ENCODE measurements around the gene SOCS3.
"Not testable (repeated sequence)": the region's sequence is repeated elsewhere in the genome, so short reads cannot be mapped to it uniquely, and the experiment has no call there.

The SOCS3 gene

DNA sequence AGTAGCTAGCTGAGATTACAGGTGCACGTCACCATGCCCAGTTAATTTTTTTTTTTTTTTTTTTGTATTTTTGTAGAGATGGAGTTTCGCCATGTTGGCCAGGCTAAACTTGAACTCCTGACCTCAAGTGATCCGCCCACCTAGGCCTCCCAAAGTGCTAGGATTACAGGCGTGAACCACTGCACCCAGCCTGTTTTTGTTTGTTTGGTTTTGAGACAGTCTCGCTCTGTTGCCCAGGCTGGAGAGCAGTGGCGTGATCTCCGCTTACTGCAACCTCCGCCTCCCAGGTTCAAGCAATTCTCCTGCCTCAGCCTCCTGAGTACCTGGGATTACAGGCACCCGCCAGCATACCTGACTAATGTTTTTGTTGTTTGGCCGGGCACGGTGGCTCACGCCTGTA lies 28.5 kb downstream of the SOCS3 start:
- H3K4me1 ChIP-seq (ENCODE audit: control insufficient read depth in 2 of 2, insufficient read depth in 1 of 2, low read depth in 1 of 2, low read length in 2 of 2); H2AK5ac ChIP-seq (ENCODE audit: low read depth, low read length); H3K4me3 ChIP-seq (ENCODE audit: low read length in 2 of 2); H4K91ac ChIP-seq (ENCODE audit: low read depth, low read length, poor library complexity); H3K27me3 ChIP-seq (ENCODE audit: control insufficient read depth in 3 of 3, insufficient read depth in 3 of 3, low read depth in 1 of 3, low read length in 3 of 3); H3K36me3 ChIP-seq (replicated peaks in 1 of 2; ENCODE audit: control insufficient read depth in 2 of 2, insufficient read depth in 2 of 2, low read length in 2 of 2); H3K9me3 ChIP-seq (replicated peaks in 1 of 2; ENCODE audit: control insufficient read depth in 2 of 2, insufficient read depth in 1 of 2, low read depth in 1 of 2, low read length in 2 of 2); H3K23ac ChIP-seq (ENCODE audit: low read depth, low read length, poor library complexity); H2AFZ ChIP-seq (ENCODE audit: low read length); H3K14ac ChIP-seq (ENCODE audit: low read length); H3K9ac ChIP-seq (ENCODE audit: low read depth, low read length, poor library complexity); H3K18ac ChIP-seq (ENCODE audit: low read length); H2BK15ac ChIP-seq (ENCODE audit: low read length); H3K4me2 ChIP-seq (ENCODE audit: insufficient read depth, low read length, poor library complexity, severe bottlenecking); H3K4ac ChIP-seq (ENCODE audit: low read length); H2BK120ac ChIP-seq (ENCODE audit: low read depth, low read length); H3K27ac ChIP-seq (replicated peaks; ENCODE audit: low read length); DNase-seq (ENCODE audit: low spot score); H4K8ac ChIP-seq (ENCODE audit: low read depth, low read length); H2BK12ac ChIP-seq (ENCODE audit: low read length); H2BK5ac ChIP-seq (ENCODE audit: low read length); H3K79me1 ChIP-seq (ENCODE audit: low read depth, low read length): not testable (repeated sequence)
- WGBS, 2 donors (ENCODE audit: extremely low coverage in 2 of 2, insufficient read length in 2 of 2, insufficient replicate concordance in 1 of 2) = no CpG with 5 or more reads among the region's 12 CpGs

DNA sequence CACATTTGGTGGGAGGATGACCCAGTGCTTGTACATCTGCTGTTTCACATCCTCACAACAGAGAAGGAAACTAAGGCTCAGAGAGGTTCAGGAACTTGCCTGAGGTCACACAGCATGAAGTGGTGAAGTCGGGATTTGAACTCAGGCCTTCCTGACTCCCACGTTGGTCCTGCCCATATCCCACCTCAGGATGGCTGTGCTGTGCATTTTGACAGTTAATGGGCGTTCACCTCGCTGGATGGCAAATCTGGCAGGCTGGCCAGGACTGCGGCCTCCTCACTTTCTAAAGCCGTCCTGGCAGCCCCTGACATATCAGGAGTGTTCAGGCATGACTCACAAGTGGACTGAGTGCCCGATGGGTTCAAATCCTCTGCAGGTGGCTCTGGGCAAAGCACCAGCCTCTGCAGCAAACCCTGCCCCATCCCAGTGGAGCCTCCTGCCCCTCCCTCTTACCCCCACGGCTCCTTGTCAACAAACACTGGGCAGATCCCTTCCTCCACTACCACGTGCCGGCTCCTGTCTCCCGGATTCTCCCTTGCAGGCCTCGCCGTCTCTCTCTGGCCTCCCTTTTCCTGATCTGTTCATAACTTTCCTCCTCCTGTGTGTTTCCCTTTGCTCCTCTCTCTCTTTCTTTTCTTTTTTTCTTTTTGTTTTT lies 29.2 kb downstream of the SOCS3 start:
- Histone ChIP-seq H2BK12ac (ENCODE audit: low read length) (peak overlapping the region; percentile 63), H3K4ac (ENCODE audit: low read length) (no peak overlapping the region), H2BK5ac (ENCODE audit: low read length) (no peak overlapping the region), H2AFZ (ENCODE audit: low read length) (no peak overlapping the region), H3K4me1 (ENCODE audit: control insufficient read depth in 2 of 2, insufficient read depth in 1 of 2, low read depth in 1 of 2, low read length in 2 of 2) (peaks cover 3 to 8% of the 10 kb centered on the region in 2 donors), H3K4me3 (ENCODE audit: low read length in 2 of 2) (no peak overlapping the region), H3K9me3 (replicated peaks in 1 of 2; ENCODE audit: control insufficient read depth in 2 of 2, insufficient read depth in 1 of 2, low read depth in 1 of 2, low read length in 2 of 2) (no peaks in the 10 kb centered on the region), H4K91ac (ENCODE audit: low read depth, low read length, poor library complexity) (no peak overlapping the region), H3K23ac (ENCODE audit: low read depth, low read length, poor library complexity) (no peak overlapping the region), H3K27me3 (ENCODE audit: control insufficient read depth in 3 of 3, insufficient read depth in 3 of 3, low read depth in 1 of 3, low read length in 3 of 3) (no peaks in the 10 kb centered on the region), H3K4me2 (ENCODE audit: insufficient read depth, low read length, poor library complexity, severe bottlenecking) (no peak overlapping the region), H3K36me3 (replicated peaks in 1 of 2; ENCODE audit: control insufficient read depth in 2 of 2, insufficient read depth in 2 of 2, low read length in 2 of 2) (no peaks in the 10 kb centered on the region), H2BK15ac (ENCODE audit: low read length) (peak overlapping the region; percentile 83), H2AK5ac (ENCODE audit: low read depth, low read length) (no peak overlapping the region), H3K79me1 (ENCODE audit: low read depth, low read length) (no peaks in the 10 kb centered on the region), H4K8ac (ENCODE audit: low read depth, low read length) (no peak overlapping the region), H3K18ac (ENCODE audit: low read length) (peak overlapping the region; percentile 84), H3K14ac (ENCODE audit: low read length) (no peak overlapping the region), H3K9ac (ENCODE audit: low read depth, low read length, poor library complexity) (no peak overlapping the region), H2BK120ac (ENCODE audit: low read depth, low read length) (no peak overlapping the region), H3K27ac (replicated peaks; ENCODE audit: low read length) (no peak overlapping the region)
- no CpG with 5 or more reads among the region's 13 CpGs for WGBS, 2 donors (ENCODE audit: extremely low coverage in 2 of 2, insufficient read length in 2 of 2, insufficient replicate concordance in 1 of 2)
- no peak for DNase-seq (ENCODE audit: low spot score)

DNA sequence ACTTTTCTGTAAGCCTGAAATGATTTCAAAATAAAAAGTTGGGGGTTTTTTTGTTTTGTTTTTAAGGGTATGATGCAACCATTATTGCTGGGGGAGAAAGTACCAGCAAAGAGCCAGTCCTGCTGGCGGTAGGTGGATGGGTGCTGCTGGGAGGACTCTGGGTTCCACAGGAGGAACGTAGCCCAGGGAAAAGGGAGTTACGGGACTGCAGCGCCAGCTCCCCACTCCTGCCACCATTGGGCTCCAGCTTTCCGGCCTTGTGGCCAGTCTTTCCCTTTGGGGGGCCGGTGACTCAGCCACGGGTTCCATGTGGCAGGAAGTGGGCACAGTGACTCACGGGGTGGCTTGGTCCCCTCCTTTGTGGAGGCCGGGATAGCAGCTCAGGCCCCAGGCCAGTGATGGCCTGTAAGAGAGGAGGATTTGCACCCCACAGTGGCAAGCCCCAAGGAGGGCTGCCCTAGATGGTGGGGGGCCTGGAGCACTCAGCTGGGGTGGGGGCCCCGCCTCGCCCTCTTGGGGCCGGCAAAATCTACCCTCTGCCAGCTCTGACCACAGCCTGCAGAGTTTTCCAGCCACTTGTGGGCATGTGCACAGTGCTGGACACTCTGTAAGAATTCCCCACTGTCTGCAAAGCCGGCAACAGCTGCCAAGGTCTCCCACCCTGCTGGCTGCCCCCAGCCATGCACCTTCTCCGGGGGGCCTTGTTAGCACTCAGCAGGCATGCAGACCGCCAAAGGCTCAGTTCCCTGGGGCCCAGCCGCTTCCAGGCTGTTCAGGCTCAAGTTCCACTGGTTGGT lies 30.4 kb downstream of the SOCS3 start:
- Histone ChIP-seq H3K18ac (ENCODE audit: low read length) (peak overlapping the region; percentile 87), H3K27me3 (ENCODE audit: control insufficient read depth in 3 of 3, insufficient read depth in 3 of 3, low read depth in 1 of 3, low read length in 3 of 3) (no peaks in the 10 kb centered on the region), H3K23ac (ENCODE audit: low read depth, low read length, poor library complexity) (no peak overlapping the region), H3K36me3 (replicated peaks in 1 of 2; ENCODE audit: control insufficient read depth in 2 of 2, insufficient read depth in 2 of 2, low read length in 2 of 2) (no peaks in the 10 kb centered on the region), H3K4me1 (ENCODE audit: control insufficient read depth in 2 of 2, insufficient read depth in 1 of 2, low read depth in 1 of 2, low read length in 2 of 2) (peaks cover 8 to 19% of the 10 kb centered on the region in 2 donors), H2AK5ac (ENCODE audit: low read depth, low read length) (peak overlapping the region; percentile 79), H3K27ac (replicated peaks; ENCODE audit: low read length) (no peak overlapping the region), H3K4me2 (ENCODE audit: insufficient read depth, low read length, poor library complexity, severe bottlenecking) (no peak overlapping the region), H3K9me3 (replicated peaks in 1 of 2; ENCODE audit: control insufficient read depth in 2 of 2, insufficient read depth in 1 of 2, low read depth in 1 of 2, low read length in 2 of 2) (no peaks in the 10 kb centered on the region), H3K4me3 (ENCODE audit: low read length in 2 of 2) (no peak overlapping the region), H4K91ac (ENCODE audit: low read depth, low read length, poor library complexity) (no peak overlapping the region), H3K4ac (ENCODE audit: low read length) (no peak overlapping the region), H2BK120ac (ENCODE audit: low read depth, low read length) (no peak overlapping the region), H3K79me1 (ENCODE audit: low read depth, low read length) (no peaks in the 10 kb centered on the region), H2AFZ (ENCODE audit: low read length) (peak overlapping the region; percentile 12), H3K14ac (ENCODE audit: low read length) (peak overlapping the region; percentile 63), H2BK12ac (ENCODE audit: low read length) (peak overlapping the region; percentile 46), H2BK5ac (ENCODE audit: low read length) (no peak overlapping the region), H4K8ac (ENCODE audit: low read depth, low read length) (no peak overlapping the region), H3K9ac (ENCODE audit: low read depth, low read length, poor library complexity) (peak overlapping the region; percentile 50), H2BK15ac (ENCODE audit: low read length) (peak overlapping the region; percentile 58)
- no CpG with 5 or more reads among the region's 16 CpGs for WGBS, 2 donors (ENCODE audit: extremely low coverage in 2 of 2, insufficient read length in 2 of 2, insufficient replicate concordance in 1 of 2)
- DNase-seq (ENCODE audit: low spot score) = no peak

DNA sequence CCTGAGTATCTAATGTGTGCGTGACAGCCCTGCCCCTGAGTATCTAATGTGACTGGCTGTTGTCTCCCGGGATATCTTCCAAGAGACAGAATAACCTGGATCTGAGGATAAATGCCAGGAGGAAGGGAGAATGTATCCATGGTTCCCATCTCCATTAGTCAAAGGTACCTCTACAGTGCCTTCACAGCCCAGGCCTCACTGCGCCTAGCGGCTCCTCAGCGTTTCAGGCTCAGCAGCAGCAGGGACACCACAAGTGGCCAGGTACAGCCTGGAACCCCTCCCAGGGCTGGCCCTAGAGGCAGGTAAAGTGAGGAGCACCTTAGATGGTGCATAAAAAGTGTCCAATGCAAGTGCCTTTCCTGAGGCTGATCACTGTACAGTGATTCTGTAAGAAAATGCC lies 32.0 kb downstream of the SOCS3 start:
- Histone ChIP-seq H3K4ac (ENCODE audit: low read length) (no peak overlapping the region), H3K9me3 (replicated peaks in 1 of 2; ENCODE audit: control insufficient read depth in 2 of 2, insufficient read depth in 1 of 2, low read depth in 1 of 2, low read length in 2 of 2) (no peaks in the 10 kb centered on the region), H2AK5ac (ENCODE audit: low read depth, low read length) (no peak overlapping the region), H3K9ac (ENCODE audit: low read depth, low read length, poor library complexity) (no peak overlapping the region), H2AFZ (ENCODE audit: low read length) (no peak overlapping the region), H3K4me1 (ENCODE audit: control insufficient read depth in 2 of 2, insufficient read depth in 1 of 2, low read depth in 1 of 2, low read length in 2 of 2) (peaks cover 16 to 31% of the 10 kb centered on the region in 2 donors), H3K4me2 (ENCODE audit: insufficient read depth, low read length, poor library complexity, severe bottlenecking) (no peak overlapping the region), H2BK15ac (ENCODE audit: low read length) (no peak overlapping the region), H2BK5ac (ENCODE audit: low read length) (no peak overlapping the region), H3K27ac (replicated peaks; ENCODE audit: low read length) (no peak overlapping the region), H3K79me1 (ENCODE audit: low read depth, low read length) (no peaks in the 10 kb centered on the region), H3K4me3 (ENCODE audit: low read length in 2 of 2) (no peak overlapping the region), H3K18ac (ENCODE audit: low read length) (peak overlapping the region; percentile 19), H3K23ac (ENCODE audit: low read depth, low read length, poor library complexity) (no peak overlapping the region), H3K36me3 (replicated peaks in 1 of 2; ENCODE audit: control insufficient read depth in 2 of 2, insufficient read depth in 2 of 2, low read length in 2 of 2) (no peaks in the 10 kb centered on the region), H2BK120ac (ENCODE audit: low read depth, low read length) (no peak overlapping the region), H3K27me3 (ENCODE audit: control insufficient read depth in 3 of 3, insufficient read depth in 3 of 3, low read depth in 1 of 3, low read length in 3 of 3) (no peaks in the 10 kb centered on the region), H4K91ac (ENCODE audit: low read depth, low read length, poor library complexity) (peak overlapping the region; percentile 94), H4K8ac (ENCODE audit: low read depth, low read length) (no peak overlapping the region), H2BK12ac (ENCODE audit: low read length) (no peak overlapping the region), H3K14ac (ENCODE audit: low read length) (peak overlapping the region; percentile 47)
- DNase-seq (ENCODE audit: low spot score) = no peak
- no CpG with 5 or more reads among the region's 5 CpGs for WGBS, 2 donors (ENCODE audit: extremely low coverage in 2 of 2, insufficient read length in 2 of 2, insufficient replicate concordance in 1 of 2)
